HepG2 (cell line): ENCODE measurements around the gene NAALADL1. TPM values are rescaled to one million over a fixed set of nuclear protein-coding genes. Genes with fewer than 3 reads are reported as not detected.

Experiments
- CCDC6 ChIP-seq: sonication (generic); formaldehyde crosslinking; IDR thresholded peaks from 2 replicates; pipeline ENCODE4 v1.8.1; 2022; ENCODE audit warnings: mild to moderate bottlenecking, missing genetic modification reagents, moderate library complexity
- GABPB1 ChIP-seq: IDR thresholded peaks from 2 replicates; pipeline ENCODE4 v1.6.1; 2016; ENCODE audit warnings: mild to moderate bottlenecking, missing genetic modification reagents, moderate library complexity, missing compliant biosample characterization
- GZF1 ChIP-seq: sonication (generic); formaldehyde crosslinking; IDR thresholded peaks from 2 replicates; pipeline ENCODE4 v1.5.1; 2020; ENCODE audit warnings: mild to moderate bottlenecking, missing genetic modification reagents
- ISL2 ChIP-seq: sonication (generic); formaldehyde crosslinking; IDR thresholded peaks from 2 replicates; pipeline ENCODE4 v1.5.0; 2020; ENCODE audit warnings: missing genetic modification reagents
- NR2F1 ChIP-seq, 2 experiments: fragments of 450-650 bp in 1 of 2; formaldehyde crosslinking in 1 of 2; IDR thresholded peaks; 2 replicates each; pipeline versions ENCODE4 v1.5.0 to v1.6.1; 2016 to 2020; ENCODE audit warnings: mild to moderate bottlenecking in 1 of 2, missing compliant biosample characterization in 1 of 2, missing genetic modification reagents in 1 of 2, moderate library complexity in 1 of 2
- RELA ChIP-seq: sonication (generic); formaldehyde crosslinking; IDR thresholded peaks from 2 replicates; pipeline ENCODE4 v1.4.0; 2020; ENCODE audit warnings: missing genetic modification reagents
- TAF1 ChIP-seq: sonication (generic); formaldehyde crosslinking; IDR thresholded peaks from 2 replicates; pipeline ENCODE4 v1.4.0; 2020; ENCODE audit warnings: missing genetic modification reagents
- TARDBP ChIP-seq: sonication (generic); formaldehyde crosslinking; IDR thresholded peaks from 2 replicates; pipeline ENCODE4 v1.8.0; 2022; ENCODE audit warnings: mild to moderate bottlenecking, missing genetic modification reagents
- THAP11 ChIP-seq: IDR thresholded peaks from 2 replicates; pipeline ENCODE4 v1.6.1; 2016; ENCODE audit warnings: missing biosample characterization, missing genetic modification reagents
- TP53 ChIP-seq: sonication (generic); formaldehyde crosslinking; conservative IDR thresholded peaks from 2 replicates; pipeline ENCODE4 v1.4.0; 2020; ENCODE audit warnings: missing genetic modification reagents
- ZBTB8A ChIP-seq: sonication (generic); formaldehyde crosslinking; IDR thresholded peaks from 2 replicates; pipeline ENCODE4 v1.4.0; 2020; ENCODE audit warnings: mild to moderate bottlenecking, low read depth, missing genetic modification reagents, borderline replicate concordance
- ZNF781 ChIP-seq: sonication (generic); formaldehyde crosslinking; IDR thresholded peaks from 2 replicates; pipeline ENCODE4 v1.5.1; 2020; ENCODE audit warnings: borderline replicate concordance, mild to moderate bottlenecking, missing genetic modification reagents; ENCODE audit errors: not compliant biosample characterization
- ZNF816 ChIP-seq: sonication (generic); formaldehyde crosslinking; IDR thresholded peaks from 2 replicates; pipeline ENCODE4 v1.8.0; 2022; ENCODE audit warnings: missing genetic modification reagents, mild to moderate bottlenecking, borderline replicate concordance
- ZNF83 ChIP-seq: sonication (generic); formaldehyde crosslinking; IDR thresholded peaks from 2 replicates; pipeline ENCODE4 v1.4.0; 2020; ENCODE audit warnings: missing genetic modification reagents, mild to moderate bottlenecking, borderline replicate concordance
- ZNF883 ChIP-seq: sonication (generic); formaldehyde crosslinking; IDR thresholded peaks from 2 replicates; pipeline ENCODE4 v1.5.1; 2020; ENCODE audit warnings: mild to moderate bottlenecking, missing genetic modification reagents; ENCODE audit errors: not compliant biosample characterization
- polyA plus RNA-seq, 8 experiments: library from polyadenylated mRNA; depleted of rRNA in 3 of 8; stranded (reverse) in 7 of 8; unstranded in 1 of 8; fragments of >200 nt; fragmentation: Illumina TruSeq in 4 of 8; extraction: Trizol in 4 of 8; gene quantifications; 2 replicates each; pipeline versions ENCODE4 v1.2.1 to v1.2.3, GENCODE V29; 2011 to 2016; ENCODE audit warnings: low read depth in 4 of 8, missing spikeins in 1 of 8, mixed read lengths in 1 of 8; ENCODE audit not compliant: insufficient read depth in 1 of 8
- total RNA-seq, 5 experiments: library from RNA; depleted of rRNA; stranded (reverse); fragments of >200 nt; fragmentation: Illumina TruSeq; extraction: Trizol; gene quantifications; 2 replicates each; pipeline ENCODE4 v1.2.3, GENCODE V29; 2016; ENCODE audit warnings: low read depth in 1 of 5
- TF ChIP-seq, protein P1 (sequence below): sonication (generic); formaldehyde crosslinking; IDR thresholded peaks from 2 replicates; pipeline ENCODE4 v1.4.0; 2020; ENCODE audit warnings: missing genetic modification reagents, borderline replicate concordance
- TF ChIP-seq, protein P2 (sequence below): sonication (generic); formaldehyde crosslinking; IDR thresholded peaks from 2 replicates; pipeline ENCODE4 v1.8.1; 2023; ENCODE audit warnings: missing genetic modification reagents, mild to moderate bottlenecking, borderline replicate concordance
- TF ChIP-seq, protein P3 (sequence below): sonication (generic); formaldehyde crosslinking; IDR thresholded peaks from 2 replicates; pipeline ENCODE4 v1.4.0; 2020; ENCODE audit warnings: mild to moderate bottlenecking, missing genetic modification reagents
- TF ChIP-seq, protein P4 (sequence below), 2 experiments: fragments of 450-650 bp in 1 of 2; sonication (generic) in 1 of 2; formaldehyde crosslinking; IDR thresholded peaks; 2 replicates each; pipeline versions ENCODE4 v1.5.0 to v1.8.0; 2020 to 2022; ENCODE audit warnings: mild to moderate bottlenecking in 1 of 2, missing genetic modification reagents in 1 of 2

The NAALADL1 gene
- total and polyA plus RNA-seq, 2 of the 13 experiments (the other 11 are each of a cell fraction or from before 2014, with no cell fraction given), result 9.3 to 33.9 TPM

DNA sequence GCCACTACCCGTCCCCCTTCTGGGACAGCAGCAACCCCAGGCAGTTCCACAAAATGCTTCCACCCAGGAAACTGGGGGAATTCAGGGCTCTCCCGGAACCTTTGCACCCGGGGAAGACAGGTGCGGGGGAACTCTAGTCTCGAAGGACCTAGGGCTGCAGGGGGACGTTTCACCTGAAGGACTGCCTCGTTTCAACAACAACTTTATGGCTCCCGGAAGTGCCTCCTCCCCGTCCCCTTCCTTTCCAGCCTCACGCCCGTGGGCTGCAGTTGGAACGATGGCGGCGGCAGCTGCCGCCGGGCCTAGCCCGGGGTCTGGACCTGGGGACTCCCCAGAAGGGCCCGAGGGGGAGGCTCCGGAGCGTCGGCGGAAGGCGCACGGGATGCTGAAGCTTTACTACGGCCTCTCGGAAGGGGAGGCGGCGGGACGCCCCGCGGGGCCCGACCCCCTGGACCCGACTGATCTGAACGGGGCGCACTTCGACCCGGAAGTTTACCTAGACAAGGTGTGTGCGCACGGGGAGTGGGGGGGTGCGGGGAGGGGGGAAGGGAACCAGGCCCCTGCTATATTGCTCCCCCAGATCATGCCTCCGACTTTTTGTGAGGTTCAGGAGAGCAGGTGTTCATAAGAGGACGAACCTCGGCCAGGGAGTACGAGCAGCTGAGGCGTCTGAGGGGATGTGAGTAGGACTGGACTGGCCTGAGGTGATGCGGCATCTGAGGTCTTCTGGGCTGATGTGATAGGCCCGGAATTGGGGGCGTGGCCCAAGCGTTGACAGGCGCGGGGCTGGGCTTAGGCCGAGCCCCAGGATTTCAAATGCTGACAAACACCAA lies 37.8 kb upstream of the NAALADL1 start, which contains the start of gene VPS51 (continued):
- TF ChIP-seq, protein P1, sequence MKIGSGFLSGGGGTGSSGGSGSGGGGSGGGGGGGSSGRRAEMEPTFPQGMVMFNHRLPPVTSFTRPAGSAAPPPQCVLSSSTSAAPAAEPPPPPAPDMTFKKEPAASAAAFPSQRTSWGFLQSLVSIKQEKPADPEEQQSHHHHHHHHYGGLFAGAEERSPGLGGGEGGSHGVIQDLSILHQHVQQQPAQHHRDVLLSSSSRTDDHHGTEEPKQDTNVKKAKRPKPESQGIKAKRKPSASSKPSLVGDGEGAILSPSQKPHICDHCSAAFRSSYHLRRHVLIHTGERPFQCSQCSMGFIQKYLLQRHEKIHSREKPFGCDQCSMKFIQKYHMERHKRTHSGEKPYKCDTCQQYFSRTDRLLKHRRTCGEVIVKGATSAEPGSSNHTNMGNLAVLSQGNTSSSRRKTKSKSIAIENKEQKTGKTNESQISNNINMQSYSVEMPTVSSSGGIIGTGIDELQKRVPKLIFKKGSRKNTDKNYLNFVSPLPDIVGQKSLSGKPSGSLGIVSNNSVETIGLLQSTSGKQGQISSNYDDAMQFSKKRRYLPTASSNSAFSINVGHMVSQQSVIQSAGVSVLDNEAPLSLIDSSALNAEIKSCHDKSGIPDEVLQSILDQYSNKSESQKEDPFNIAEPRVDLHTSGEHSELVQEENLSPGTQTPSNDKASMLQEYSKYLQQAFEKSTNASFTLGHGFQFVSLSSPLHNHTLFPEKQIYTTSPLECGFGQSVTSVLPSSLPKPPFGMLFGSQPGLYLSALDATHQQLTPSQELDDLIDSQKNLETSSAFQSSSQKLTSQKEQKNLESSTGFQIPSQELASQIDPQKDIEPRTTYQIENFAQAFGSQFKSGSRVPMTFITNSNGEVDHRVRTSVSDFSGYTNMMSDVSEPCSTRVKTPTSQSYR (CRISPR knock-in tag), result peak; percentile 63
- TF ChIP-seq GZF1 (CRISPR knock-in tag) (no peak), CCDC6 (CRISPR knock-in tag) (no peak), ZNF883 (CRISPR knock-in tag) (peak; percentile 74), ZBTB8A (CRISPR knock-in tag) (no peak), ZNF781 (CRISPR knock-in tag) (peak; percentile 67), NR2F1 (CRISPR knock-in tag; IDR thresholded peaks at IDR 0.05) (peak in 1 of 2 experiments; percentile 45; a peak in 1 of 4 replicates), ISL2 (CRISPR knock-in tag) (peak; percentile 61; the same call in 1 of the 2 replicates), ZNF816 (CRISPR knock-in tag) (0 out of 2 replicates have a peak, but pooled peaks have one; percentile 71), TAF1 (peak; percentile 79), THAP11 (CRISPR knock-in tag) (peak; percentile 94), TARDBP (CRISPR knock-in tag) (peak; percentile 94), ZNF83 (CRISPR knock-in tag) (peak; percentile 84; the same call in 1 of the 2 replicates), GABPB1 (CRISPR knock-in tag) (peak; percentile 96), RELA (CRISPR knock-in tag) (0 out of 2 replicates have a peak, but pooled peaks have one; percentile 48), TP53 (CRISPR knock-in tag) (peak; percentile 67; the same call in 1 of the 2 replicates)
- TF ChIP-seq, protein P2, sequence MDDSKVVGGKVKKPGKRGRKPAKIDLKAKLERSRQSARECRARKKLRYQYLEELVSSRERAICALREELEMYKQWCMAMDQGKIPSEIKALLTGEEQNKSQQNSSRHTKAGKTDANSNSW (CRISPR knock-in tag), result no peak; the same call in 1 of the 2 replicates
- TF ChIP-seq, protein P3, sequence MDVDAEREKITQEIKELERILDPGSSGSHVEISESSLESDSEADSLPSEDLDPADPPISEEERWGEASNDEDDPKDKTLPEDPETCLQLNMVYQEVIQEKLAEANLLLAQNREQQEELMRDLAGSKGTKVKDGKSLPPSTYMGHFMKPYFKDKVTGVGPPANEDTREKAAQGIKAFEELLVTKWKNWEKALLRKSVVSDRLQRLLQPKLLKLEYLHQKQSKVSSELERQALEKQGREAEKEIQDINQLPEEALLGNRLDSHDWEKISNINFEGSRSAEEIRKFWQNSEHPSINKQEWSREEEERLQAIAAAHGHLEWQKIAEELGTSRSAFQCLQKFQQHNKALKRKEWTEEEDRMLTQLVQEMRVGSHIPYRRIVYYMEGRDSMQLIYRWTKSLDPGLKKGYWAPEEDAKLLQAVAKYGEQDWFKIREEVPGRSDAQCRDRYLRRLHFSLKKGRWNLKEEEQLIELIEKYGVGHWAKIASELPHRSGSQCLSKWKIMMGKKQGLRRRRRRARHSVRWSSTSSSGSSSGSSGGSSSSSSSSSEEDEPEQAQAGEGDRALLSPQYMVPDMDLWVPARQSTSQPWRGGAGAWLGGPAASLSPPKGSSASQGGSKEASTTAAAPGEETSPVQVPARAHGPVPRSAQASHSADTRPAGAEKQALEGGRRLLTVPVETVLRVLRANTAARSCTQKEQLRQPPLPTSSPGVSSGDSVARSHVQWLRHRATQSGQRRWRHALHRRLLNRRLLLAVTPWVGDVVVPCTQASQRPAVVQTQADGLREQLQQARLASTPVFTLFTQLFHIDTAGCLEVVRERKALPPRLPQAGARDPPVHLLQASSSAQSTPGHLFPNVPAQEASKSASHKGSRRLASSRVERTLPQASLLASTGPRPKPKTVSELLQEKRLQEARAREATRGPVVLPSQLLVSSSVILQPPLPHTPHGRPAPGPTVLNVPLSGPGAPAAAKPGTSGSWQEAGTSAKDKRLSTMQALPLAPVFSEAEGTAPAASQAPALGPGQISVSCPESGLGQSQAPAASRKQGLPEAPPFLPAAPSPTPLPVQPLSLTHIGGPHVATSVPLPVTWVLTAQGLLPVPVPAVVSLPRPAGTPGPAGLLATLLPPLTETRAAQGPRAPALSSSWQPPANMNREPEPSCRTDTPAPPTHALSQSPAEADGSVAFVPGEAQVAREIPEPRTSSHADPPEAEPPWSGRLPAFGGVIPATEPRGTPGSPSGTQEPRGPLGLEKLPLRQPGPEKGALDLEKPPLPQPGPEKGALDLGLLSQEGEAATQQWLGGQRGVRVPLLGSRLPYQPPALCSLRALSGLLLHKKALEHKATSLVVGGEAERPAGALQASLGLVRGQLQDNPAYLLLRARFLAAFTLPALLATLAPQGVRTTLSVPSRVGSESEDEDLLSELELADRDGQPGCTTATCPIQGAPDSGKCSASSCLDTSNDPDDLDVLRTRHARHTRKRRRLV, result peak; percentile 54; the same call in 1 of the 2 replicates
- TF ChIP-seq, protein P4, sequence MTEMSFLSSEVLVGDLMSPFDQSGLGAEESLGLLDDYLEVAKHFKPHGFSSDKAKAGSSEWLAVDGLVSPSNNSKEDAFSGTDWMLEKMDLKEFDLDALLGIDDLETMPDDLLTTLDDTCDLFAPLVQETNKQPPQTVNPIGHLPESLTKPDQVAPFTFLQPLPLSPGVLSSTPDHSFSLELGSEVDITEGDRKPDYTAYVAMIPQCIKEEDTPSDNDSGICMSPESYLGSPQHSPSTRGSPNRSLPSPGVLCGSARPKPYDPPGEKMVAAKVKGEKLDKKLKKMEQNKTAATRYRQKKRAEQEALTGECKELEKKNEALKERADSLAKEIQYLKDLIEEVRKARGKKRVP (CRISPR knock-in tag; IDR thresholded peaks at IDR 0.05), result peak in 1 of 2 experiments; percentile 52; a peak in 2 of 4 replicates
